RWPE2 (cell line): ENCODE measurements around the gene KRTAP26-1.

ENCODE experiments used
- ATAC-seq: fragments of 200-7000 bp; cut with Tn5 transposase; 3 replicates; pipeline ENCODE4 v1.9.1; 2021; ENCODE audit warnings: low read depth
- DNase-seq: peaks from one replicate; pipeline ENCODE4 v3.0.0-alpha.2; 2020; ENCODE audit warnings: low spot score
- H3K27ac ChIP-seq: fragments of 450-650 bp; 2 replicates; pipeline ENCODE4 v1.5.1; 2017; ENCODE audit warnings: mild to moderate bottlenecking; ENCODE audit not compliant: poor library complexity, severe bottlenecking
- H3K27me3 ChIP-seq: fragments of 250-450 bp; sonication (Bioruptor Pico); 2 replicates; pipeline ENCODE4 v1.5.1; 2021; ENCODE audit warnings: mild to moderate bottlenecking, moderate library complexity; ENCODE audit not compliant: insufficient read depth, poor library complexity, severe bottlenecking
- H3K36me3 ChIP-seq: fragments of 250-450 bp; sonication (Bioruptor Pico); 2 replicates; pipeline ENCODE4 v1.5.1; 2020; ENCODE audit warnings: low read depth, mild to moderate bottlenecking, moderate library complexity
- H3K4me1 ChIP-seq: fragments of 250-450 bp; sonication (Bioruptor Pico); 2 replicates; pipeline ENCODE4 v1.5.1; 2021; ENCODE audit warnings: mild to moderate bottlenecking, moderate library complexity; ENCODE audit not compliant: insufficient read depth, poor library complexity, severe bottlenecking
- H3K4me3 ChIP-seq: fragments of 250-450 bp; sonication (Bioruptor Pico); 2 replicates; pipeline ENCODE4 v1.5.1; 2021; ENCODE audit warnings: mild to moderate bottlenecking, moderate library complexity; ENCODE audit not compliant: severe bottlenecking
- H3K9me3 ChIP-seq: fragments of 250-450 bp; sonication (Bioruptor Pico); 2 replicates; pipeline ENCODE4 v1.5.1; 2021; ENCODE audit warnings: mild to moderate bottlenecking, moderate library complexity; ENCODE audit not compliant: severe bottlenecking
- CTCF ChIP-seq: fragments of 450-650 bp; IDR thresholded peaks from one replicate; pipeline ENCODE4 v1.5.1; 2017; ENCODE audit warnings: mild to moderate bottlenecking, moderate library complexity; ENCODE audit not compliant: poor library complexity, severe bottlenecking

Gene KRTAP26-1

GRCh38 chr21:30326390-30326789 is 6.3 kb upstream of the KRTAP26-1 start:
- Histone ChIP-seq H3K36me3 (no peaks in the 10 kb centered on the region), H3K27ac (no peak overlapping the region), H3K4me1 (peaks cover 3% of the 10 kb centered on the region), H3K4me3 (no peak overlapping the region), H3K9me3 (no peaks in the 10 kb centered on the region), H3K27me3 (no peaks in the 10 kb centered on the region)
- no peak for ATAC-seq
- no peak for TF ChIP-seq CTCF
- DNase-seq = no peak

- no peak for TF ChIP-seq CTCF
- no peak for ATAC-seq
- Histone ChIP-seq H3K4me3 (no peak overlapping the region), H3K36me3 (no peaks in the 10 kb centered on the region), H3K4me1 (no peaks in the 10 kb centered on the region), H3K9me3 (no peaks in the 10 kb centered on the region), H3K27ac (no peak overlapping the region), H3K27me3 (peaks cover 3% of the 10 kb centered on the region)
- DNase-seq = no peak
Observed at GRCh38 chr21:30315701-30316100, 4.4 kb downstream of the KRTAP26-1 start.

- ATAC-seq (no peak), DNase-seq (no peak)
- Histone ChIP-seq H3K4me3 (no peak overlapping the region), H3K27ac (no peak overlapping the region), H3K9me3 (no peaks in the 10 kb centered on the region), H3K36me3 (no peaks in the 10 kb centered on the region), H3K27me3 (no peaks in the 10 kb centered on the region), H3K4me1 (no peaks in the 10 kb centered on the region)
- TF ChIP-seq CTCF = no peak
Observed at GRCh38 chr21:30306884-30307283, 13.2 kb downstream of the KRTAP26-1 start.

GRCh38 chr21:30305136-30305535 is 15.0 kb downstream of the KRTAP26-1 start:
- Histone ChIP-seq H3K27ac (no peak overlapping the region), H3K27me3 (no peaks in the 10 kb centered on the region), H3K4me1 (no peaks in the 10 kb centered on the region), H3K4me3 (no peak overlapping the region), H3K36me3 (no peaks in the 10 kb centered on the region), H3K9me3 (no peaks in the 10 kb centered on the region)
- DNase-seq (no peak), ATAC-seq (no peak)
- no peak for TF ChIP-seq CTCF

- no peak within 1 kb of the TSS for H3K4me3 ChIP-seq
- peaks cover 23% of the 10 kb centered on the region for H3K27me3 ChIP-seq
- no peak for ATAC-seq
- no peak for TF ChIP-seq CTCF
- no peak within 1 kb of the TSS for H3K27ac ChIP-seq
- no peaks in the 10 kb centered on the region for H3K9me3 ChIP-seq
- no peaks in the 10 kb centered on the region for H3K36me3 ChIP-seq
- H3K4me1 ChIP-seq = no peaks in the 10 kb centered on the region
- no peak for DNase-seq
Observed at GRCh38 chr21:30289215-30289614, 30.9 kb downstream of the KRTAP26-1 start, which contains the start of gene KRTAP25-1. Gene KRTAP25-1 (minus strand): TSS chr21:30289514. CDS start chr21:30289490, 24 bp downstream.
